Activated T-cell treated with anti-CD3 and anti-CD28 coated beads, Interleukin-2, amount 50 U/mL, for 72 hours (primary cell): ENCODE results near the gene EGFL7. TPM values are rescaled to one million over a fixed set of nuclear protein-coding genes. Genes with fewer than 3 reads are reported as not detected.
"Not testable (repeated sequence)": the region's sequence is repeated elsewhere in the genome, so short reads cannot be mapped to it uniquely, and the experiment has no call there.

Experiments used
- ATAC-seq, 2 donors: fragments of 150-1000 bp; cut with Tn5 transposase; replicated peaks in 1 of 2; 2 replicates each; pipeline ENCODE4 v1.10.0; 2021; ENCODE audit warnings: moderate library complexity in 2 of 2, mild to moderate bottlenecking in 1 of 2
- DNase-seq, 2 donors: peaks; one replicate each; pipeline ENCODE4 v3.0.0; 2021 to 2022; ENCODE audit warnings: mixed read lengths in 1 of 2
- H3K27ac Mint-ChIP-seq: one replicate; pipeline ENCODE4 v1.8.0; 2022; ENCODE audit warnings: mild to moderate bottlenecking, moderate library complexity, mixed read lengths
- H3K27me3 Mint-ChIP-seq: one replicate; pipeline ENCODE4 v1.8.0; 2022; ENCODE audit warnings: low read depth, mixed read lengths
- H3K36me3 Mint-ChIP-seq, 2 donors: one replicate each; pipeline ENCODE4 v1.8.0; 2022; ENCODE audit warnings: mixed read lengths in 2 of 2, mild to moderate bottlenecking in 1 of 2; ENCODE audit not compliant: insufficient read depth in 2 of 2
- H3K4me1 Mint-ChIP-seq: one replicate; pipeline ENCODE4 v1.8.0; 2022; ENCODE audit warnings: low read depth, mixed read lengths
- H3K4me3 Mint-ChIP-seq, 2 donors: one replicate each; pipeline ENCODE4 v1.8.0; 2022; ENCODE audit warnings: mild to moderate bottlenecking in 2 of 2, mixed read lengths in 2 of 2, moderate library complexity in 2 of 2
- H3K9me3 Mint-ChIP-seq, 2 donors: one replicate each; pipeline ENCODE4 v1.8.0; 2022; ENCODE audit warnings: mixed read lengths in 2 of 2
- total RNA-seq, 2 donors: library from RNA; stranded (reverse); gene quantifications; one replicate each; pipeline ENCODE4 v1.2.3, GENCODE V29; 2022

Gene EGFL7
- total RNA-seq, 2 donors from 2014 or later: 0.93 to 1.1 TPM

DNA sequence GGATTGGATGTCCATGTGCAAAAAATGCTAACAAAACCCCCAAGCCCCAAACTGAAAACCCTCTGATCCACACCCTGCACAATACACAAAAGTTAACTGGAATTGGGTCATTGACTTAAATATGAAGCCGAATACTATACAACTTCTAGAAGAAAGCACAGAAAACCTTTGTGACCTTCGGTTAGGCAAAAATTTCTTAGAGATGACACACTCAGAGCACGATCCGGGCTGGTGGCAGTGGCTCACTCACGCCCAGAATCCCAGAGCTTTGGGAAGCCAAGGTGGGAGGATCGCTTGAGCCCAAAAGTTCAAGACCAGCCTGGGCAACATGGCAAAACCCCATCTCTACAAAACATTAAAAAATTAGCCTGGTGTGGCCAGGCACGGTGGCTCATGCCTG lies 47.8 kb downstream of the EGFL7 start:
- Mint-ChIP-seq H3K9me3 (no peaks in the 10 kb centered on the region), H3K4me3 (peak overlapping the region in 1 of 2 donors; percentile 78), H3K36me3 (no peaks in the 10 kb centered on the region), H3K27me3 (peaks cover 39% of the 10 kb centered on the region), H3K27ac (no peak overlapping the region), H3K4me1 (peaks cover 9% of the 10 kb centered on the region)
- DNase-seq: no peak
- ATAC-seq: no peak

DNA sequence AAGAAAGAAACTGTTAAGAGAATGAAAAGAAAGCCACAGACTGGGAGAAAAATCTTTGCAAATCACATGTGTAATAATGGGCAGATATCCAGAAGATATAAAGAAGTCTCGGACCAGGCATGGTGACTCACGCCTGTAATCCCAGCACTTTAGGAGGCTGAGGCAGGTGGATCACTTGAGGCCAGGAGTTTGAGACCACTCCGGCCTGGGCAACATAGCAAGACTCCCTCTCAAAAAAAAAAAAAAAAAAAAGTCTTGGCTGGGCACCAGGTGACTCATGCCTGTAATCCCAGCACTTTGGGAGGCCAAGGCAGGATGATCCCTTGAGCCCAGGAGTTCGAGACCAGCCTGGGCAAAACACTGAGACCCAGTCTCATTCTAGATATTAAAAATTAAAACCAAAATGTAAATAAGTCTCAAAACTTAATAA lies 48.5 kb downstream of the EGFL7 start:
- DNase-seq, H3K4me1 Mint-ChIP-seq, H3K9me3 Mint-ChIP-seq, H3K27ac Mint-ChIP-seq, ATAC-seq, H3K36me3 Mint-ChIP-seq: not testable (repeated sequence)
- Mint-ChIP-seq H3K4me3 (peak overlapping the region; percentile 78 to 82), H3K27me3 (peaks cover 39% of the 10 kb centered on the region)

DNA sequence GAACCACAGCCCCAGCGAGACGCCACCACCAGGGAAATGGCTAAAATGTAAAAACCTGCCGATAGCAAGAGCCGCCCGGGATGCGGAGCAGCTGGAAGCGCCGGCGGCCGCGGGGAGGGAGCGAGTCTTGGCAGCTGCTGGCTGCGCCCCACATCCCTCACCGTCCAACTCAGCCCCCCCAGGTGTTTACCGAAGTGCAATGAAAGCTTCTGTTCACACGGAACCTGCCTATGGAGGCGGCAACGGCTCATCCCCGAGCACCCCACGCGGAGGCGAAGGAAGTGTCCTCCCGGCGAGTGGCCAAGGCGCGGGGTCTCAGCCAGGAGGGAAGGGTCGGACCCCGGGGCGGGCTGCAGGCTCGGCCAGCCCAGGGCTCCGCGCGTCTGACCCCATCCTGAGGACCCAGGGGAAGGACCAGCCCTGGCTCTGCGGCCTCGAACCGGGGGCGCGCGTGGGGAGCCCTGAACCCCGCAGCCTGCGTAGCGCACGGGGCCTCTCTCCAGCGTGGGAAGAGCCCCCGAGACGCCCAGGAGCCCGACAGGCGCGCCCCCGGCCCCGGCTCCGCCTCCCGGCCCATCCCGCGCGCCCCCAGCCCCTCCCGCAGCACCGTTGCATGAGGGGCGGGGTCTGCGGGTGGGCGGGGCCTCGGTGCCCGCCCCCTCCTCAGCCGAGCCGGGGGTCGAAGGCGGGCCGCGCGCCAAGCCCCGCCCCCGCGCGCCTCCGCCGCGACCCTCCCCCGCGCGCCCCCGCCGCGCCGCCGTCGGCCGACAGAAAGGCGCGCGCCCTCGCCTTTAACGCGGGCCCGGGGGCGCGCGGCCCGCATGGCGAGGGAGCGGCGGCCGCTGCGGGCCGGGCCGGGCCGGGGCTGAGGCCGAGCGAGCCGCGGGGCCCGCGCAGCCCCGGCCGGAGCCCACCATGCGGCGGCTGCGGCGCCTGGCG lies 49.3 kb downstream of the EGFL7 start, which contains the start of gene DIPK1B:
Gene DIPK1B (plus strand): TSS at position 822 of the 939 bp plus-strand sequence. CDS start 94 bp downstream, at position 916.
- H3K9me3 Mint-ChIP-seq: no peaks in the 10 kb centered on the region
- H3K4me3 Mint-ChIP-seq: peak within 1 kb of the TSS; percentile 78 to 82
- H3K36me3 Mint-ChIP-seq: no peaks in the 10 kb centered on the region
- no peak within 1 kb of the TSS for H3K27ac Mint-ChIP-seq
- H3K27me3 Mint-ChIP-seq: peaks cover 39% of the 10 kb centered on the region
- H3K4me1 Mint-ChIP-seq: peaks cover 9% of the 10 kb centered on the region
- DNase-seq (no peak), ATAC-seq (peak; percentile 43 to 49)

DNA sequence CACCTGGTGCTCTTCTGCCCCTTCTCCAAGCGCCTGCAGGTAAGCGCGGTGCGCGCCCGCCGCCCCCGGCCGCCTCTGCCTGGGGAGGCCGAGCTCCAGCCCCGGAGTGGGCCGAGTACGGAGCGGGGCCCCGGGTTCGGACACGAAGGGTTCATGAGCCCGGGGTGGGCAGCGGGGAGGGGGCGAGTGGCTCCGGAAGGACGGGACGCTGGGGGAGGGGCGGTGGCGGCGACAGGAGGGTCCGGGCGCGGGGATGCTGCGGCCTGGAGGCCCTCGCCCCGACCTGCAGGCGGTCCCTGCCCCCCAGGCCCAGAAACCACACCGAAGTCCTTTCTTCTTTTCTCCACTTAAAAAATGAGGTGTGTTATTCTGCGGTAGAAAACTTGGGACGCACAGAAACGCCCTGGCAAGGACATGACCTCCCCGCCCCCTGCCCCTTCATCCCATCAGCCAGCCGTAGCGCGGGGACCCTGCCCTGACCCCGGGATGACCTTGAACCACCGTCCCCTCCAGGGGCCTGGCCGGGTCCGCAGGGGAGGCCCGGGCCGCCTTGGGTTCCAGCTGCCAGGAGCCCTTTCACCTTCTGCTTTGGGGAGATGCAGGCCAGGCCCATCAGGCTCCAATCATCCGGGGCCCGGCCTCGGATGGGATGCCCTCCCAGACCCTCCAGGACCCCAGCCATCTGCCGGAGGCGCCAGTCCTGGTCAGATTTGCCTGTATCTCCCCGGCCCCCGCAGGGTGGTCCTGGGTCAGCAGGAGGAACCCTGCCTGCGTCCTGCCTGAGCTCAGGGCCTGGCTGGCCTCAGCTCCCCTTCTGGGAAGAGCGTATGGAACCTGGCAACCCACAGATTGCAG lies 50.2 kb downstream of the EGFL7 start:
- ATAC-seq (peak in 1 of 2 donors; percentile 2), DNase-seq (no peak)
- Mint-ChIP-seq H3K4me3 (peak overlapping the region; percentile 25 to 36), H3K9me3 (no peaks in the 10 kb centered on the region), H3K36me3 (no peaks in the 10 kb centered on the region), H3K27me3 (peaks cover 39% of the 10 kb centered on the region), H3K27ac (no peak overlapping the region), H3K4me1 (peaks cover 9% of the 10 kb centered on the region)

DNA sequence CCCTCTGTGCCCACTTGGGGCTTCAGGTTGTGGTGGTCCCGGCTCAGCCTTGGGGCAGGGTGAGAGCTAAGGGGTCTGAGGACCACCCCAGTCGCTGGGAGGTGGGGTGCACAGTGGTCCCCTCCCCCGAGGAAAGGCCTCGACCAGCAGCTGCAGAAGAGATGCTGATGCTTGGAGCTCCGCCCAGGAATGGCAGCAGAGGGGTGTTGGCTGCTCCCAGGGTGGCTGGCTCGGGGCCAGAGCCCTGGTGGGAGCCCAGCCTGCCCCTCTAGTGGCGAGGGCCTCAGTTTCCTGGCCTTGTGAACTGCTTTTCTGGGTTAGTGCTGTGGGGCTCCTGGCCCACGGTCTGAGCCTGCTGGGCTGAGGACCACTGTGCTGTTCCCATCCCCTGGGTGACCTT lies 50.8 kb downstream of the EGFL7 start:
- H3K4me1 Mint-ChIP-seq: peaks cover 9% of the 10 kb centered on the region
- ATAC-seq (no peak), DNase-seq (no peak)
- no peak overlapping the region for H3K4me3 Mint-ChIP-seq
- no peaks in the 10 kb centered on the region for H3K9me3 Mint-ChIP-seq
- peaks cover 39% of the 10 kb centered on the region for H3K27me3 Mint-ChIP-seq
- no peak overlapping the region for H3K27ac Mint-ChIP-seq
- H3K36me3 Mint-ChIP-seq: no peaks in the 10 kb centered on the region

GRCh38 chr9:136714096-136714892 lies 51.6 kb downstream of the EGFL7 start:
- no peaks in the 10 kb centered on the region for H3K9me3 Mint-ChIP-seq
- no peak for ATAC-seq
- H3K36me3 Mint-ChIP-seq: no peaks in the 10 kb centered on the region
- H3K4me1 Mint-ChIP-seq: peaks cover 9% of the 10 kb centered on the region
- no peak overlapping the region for H3K4me3 Mint-ChIP-seq
- no peak for DNase-seq
- H3K27me3 Mint-ChIP-seq: peaks cover 39% of the 10 kb centered on the region
- H3K27ac Mint-ChIP-seq: no peak overlapping the region

GRCh38 chr9:136714893-136715274 lies 52.2 kb downstream of the EGFL7 start:
- Mint-ChIP-seq H3K27ac (no peak overlapping the region), H3K4me1 (peaks cover 9% of the 10 kb centered on the region), H3K4me3 (no peak overlapping the region), H3K27me3 (peaks cover 39% of the 10 kb centered on the region), H3K9me3 (no peaks in the 10 kb centered on the region), H3K36me3 (no peaks in the 10 kb centered on the region)
- ATAC-seq (no peak), DNase-seq (no peak)

DNA sequence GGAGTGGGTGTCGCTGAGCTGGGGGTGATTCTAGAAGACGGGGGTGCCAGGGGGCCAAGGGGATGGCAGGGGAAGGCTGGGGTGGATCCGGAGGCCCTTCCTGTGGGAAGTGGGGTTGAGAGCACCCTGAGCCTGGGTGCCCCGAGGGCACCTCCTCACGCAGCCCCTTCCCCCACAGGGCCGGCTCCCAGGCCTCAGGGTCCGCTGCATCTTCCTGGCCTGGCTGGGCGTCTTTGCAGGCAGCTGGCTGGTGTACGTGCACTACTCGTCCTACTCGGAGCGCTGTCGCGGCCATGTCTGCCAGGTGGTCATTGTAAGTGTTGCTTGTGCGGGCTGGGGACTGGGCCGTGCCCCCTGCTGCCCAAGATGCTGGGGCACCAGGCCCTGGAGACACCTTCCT lies 54.7 kb downstream of the EGFL7 start:
- Mint-ChIP-seq H3K9me3 (no peaks in the 10 kb centered on the region), H3K4me1 (no peaks in the 10 kb centered on the region), H3K4me3 (no peak overlapping the region), H3K27me3 (peaks cover 21% of the 10 kb centered on the region), H3K27ac (no peak overlapping the region), H3K36me3 (no peaks in the 10 kb centered on the region)
- no peak for DNase-seq
- ATAC-seq: no peak

DNA sequence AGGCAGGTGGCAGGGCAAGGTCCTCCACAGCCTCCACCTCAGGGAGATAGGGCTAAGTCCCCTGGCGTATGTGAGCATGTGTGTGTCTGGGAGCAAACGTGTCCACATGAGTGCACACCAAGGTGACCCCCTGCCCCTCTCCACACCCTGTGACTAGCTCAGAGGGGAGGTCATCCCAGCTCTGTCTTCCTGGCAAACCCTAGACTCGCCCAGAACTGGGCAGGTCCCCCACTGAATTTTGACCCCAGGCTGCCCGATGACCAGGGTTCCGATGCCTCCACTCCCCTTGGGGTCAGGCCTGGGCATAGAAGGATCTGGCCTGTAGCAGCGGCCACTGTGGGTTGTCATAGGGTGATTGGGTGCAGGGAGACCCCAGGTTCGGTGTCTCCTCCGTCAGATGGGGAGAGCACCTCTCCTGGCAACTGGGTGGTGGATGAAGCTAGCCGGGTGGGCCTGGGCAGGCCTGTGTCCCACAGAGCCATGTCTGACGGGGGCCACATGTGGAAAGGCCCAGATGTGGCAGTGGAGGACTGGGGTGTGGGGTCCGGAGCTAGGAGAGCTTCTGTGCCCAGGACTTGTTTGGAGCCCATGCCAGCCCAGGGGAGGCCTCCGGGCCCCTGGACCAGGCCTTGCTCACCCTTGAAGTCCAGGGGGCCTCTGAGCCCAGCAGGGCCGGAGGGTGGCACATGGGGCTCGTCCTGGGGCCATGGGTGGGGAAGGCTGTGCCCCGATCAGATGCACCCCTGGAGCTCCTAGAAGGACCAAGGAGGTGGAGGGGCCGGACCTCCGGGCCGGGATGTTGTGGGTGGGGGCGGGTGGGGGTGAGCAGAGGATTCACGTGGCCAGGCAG lies 55.9 kb downstream of the EGFL7 start:
- Mint-ChIP-seq H3K4me1 (no peaks in the 10 kb centered on the region), H3K4me3 (no peak overlapping the region), H3K36me3 (peaks cover 0 to 1% of the 10 kb centered on the region in 2 donors), H3K27ac (no peak overlapping the region), H3K9me3 (no peaks in the 10 kb centered on the region), H3K27me3 (peaks cover 17% of the 10 kb centered on the region)
- DNase-seq (no peak), ATAC-seq (peak in 1 of 2 donors; percentile 12)

DNA sequence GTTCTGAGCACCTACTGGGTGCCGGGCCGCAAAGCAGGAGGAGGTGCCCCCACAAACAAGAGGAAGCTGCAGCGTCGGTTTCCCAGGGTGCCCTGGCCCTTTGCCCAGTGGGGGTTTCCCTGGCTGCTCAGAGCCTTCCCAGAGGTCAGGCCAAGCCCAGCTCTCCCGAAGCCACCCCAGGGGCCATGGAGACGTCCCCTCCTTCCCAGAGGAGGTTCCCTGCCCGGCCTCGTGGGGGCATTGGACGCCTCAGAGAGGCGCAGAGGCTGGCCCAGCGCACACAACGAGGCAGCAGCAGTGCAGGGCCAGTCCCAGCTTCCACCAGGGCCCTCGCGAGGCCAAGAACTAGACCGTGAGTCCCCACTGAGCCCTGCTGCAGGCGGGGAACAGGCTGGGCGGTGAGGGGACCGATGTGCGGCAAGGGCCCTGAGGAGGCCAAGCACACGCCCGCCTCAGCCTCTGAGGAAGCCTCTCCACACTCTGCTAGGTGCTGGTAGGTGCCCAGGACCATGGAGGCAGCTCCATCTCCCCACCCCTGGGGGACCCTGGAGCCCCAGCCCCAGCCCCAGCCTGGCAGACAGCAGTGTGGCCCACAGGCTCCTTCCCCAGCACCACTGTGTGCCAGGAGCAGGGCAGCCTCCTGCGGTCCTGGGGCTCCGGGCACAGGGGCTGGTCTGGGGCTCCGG lies 56.6 kb downstream of the EGFL7 start:
- H3K36me3 Mint-ChIP-seq: peaks cover under 1 to 5% of the 10 kb centered on the region in 2 donors
- ATAC-seq (peak in 1 of 2 donors; percentile 8), DNase-seq (no peak)
- H3K9me3 Mint-ChIP-seq: no peaks in the 10 kb centered on the region
- H3K4me3 Mint-ChIP-seq: no peak overlapping the region
- H3K27ac Mint-ChIP-seq: no peak overlapping the region
- H3K4me1 Mint-ChIP-seq: peaks cover 7% of the 10 kb centered on the region
- peaks cover 11% of the 10 kb centered on the region for H3K27me3 Mint-ChIP-seq

GRCh38 chr9:136720251-136720897 lies 57.7 kb downstream of the EGFL7 start:
- no peak for DNase-seq
- no peak overlapping the region for H3K4me3 Mint-ChIP-seq
- peaks cover 2 to 7% of the 10 kb centered on the region in 2 donors for H3K36me3 Mint-ChIP-seq
- no peak overlapping the region for H3K27ac Mint-ChIP-seq
- H3K9me3 Mint-ChIP-seq: no peaks in the 10 kb centered on the region
- ATAC-seq: no peak
- peaks cover 14% of the 10 kb centered on the region for H3K4me1 Mint-ChIP-seq
- peaks cover 8% of the 10 kb centered on the region for H3K27me3 Mint-ChIP-seq
